ENCODE results near the gene VPS37D.
"Not testable (repeated sequence)": the region's sequence is repeated elsewhere in the genome, so short reads cannot be mapped to it uniquely, and the experiment has no call there.

The VPS37D gene

GRCh38 chr7:73706126-73707044 lies 38.8 kb downstream of the VPS37D start:
- peak; percentile 51 for DNase-seq

- DNase-seq = no peak
Measured at GRCh38 chr7:73707045-73707631, 39.5 kb downstream of the VPS37D start.

- DNase-seq = no peak
Measured at GRCh38 chr7:73708961-73709549, 41.4 kb downstream of the VPS37D start.

- DNase-seq = no peak
Measured at GRCh38 chr7:73712773-73713172, 45.1 kb downstream of the VPS37D start.

- not testable (repeated sequence) for DNase-seq
Measured at GRCh38 chr7:73713319-73713718, 45.7 kb downstream of the VPS37D start.

DNA sequence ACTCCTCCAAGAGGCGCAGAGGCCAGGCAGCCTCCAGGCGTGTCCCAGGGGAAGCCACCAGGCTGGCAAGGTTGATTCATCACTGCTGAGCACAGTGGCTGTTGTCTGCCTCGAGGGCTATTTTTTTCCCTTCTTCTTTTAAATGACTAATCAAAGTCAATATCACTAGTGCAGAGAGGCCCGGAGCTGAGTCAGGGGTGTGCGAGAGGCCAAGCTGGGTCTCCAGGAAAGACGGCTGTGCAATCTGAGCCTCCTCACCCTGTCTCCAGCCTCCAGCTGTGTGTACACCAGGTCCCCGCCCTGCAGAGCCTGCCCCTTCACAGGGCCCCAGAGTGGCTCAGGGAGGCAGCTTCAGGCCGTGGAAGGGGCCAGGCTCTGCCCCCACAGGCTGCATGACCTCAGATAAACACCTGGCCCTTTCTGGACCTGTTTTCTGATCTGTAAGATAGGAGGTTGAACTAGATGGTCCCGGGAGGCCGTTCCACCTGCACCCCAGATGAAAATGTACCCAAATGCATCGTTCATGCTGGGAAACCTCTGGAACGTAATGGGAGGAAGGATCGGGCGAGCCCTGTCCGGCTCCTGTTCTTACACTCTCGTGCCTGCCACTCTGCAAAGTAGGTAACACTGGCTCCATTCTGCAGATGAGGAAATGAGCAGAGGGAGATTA lies 48.2 kb downstream of the VPS37D start:
- peak; percentile 76 for DNase-seq

DNA sequence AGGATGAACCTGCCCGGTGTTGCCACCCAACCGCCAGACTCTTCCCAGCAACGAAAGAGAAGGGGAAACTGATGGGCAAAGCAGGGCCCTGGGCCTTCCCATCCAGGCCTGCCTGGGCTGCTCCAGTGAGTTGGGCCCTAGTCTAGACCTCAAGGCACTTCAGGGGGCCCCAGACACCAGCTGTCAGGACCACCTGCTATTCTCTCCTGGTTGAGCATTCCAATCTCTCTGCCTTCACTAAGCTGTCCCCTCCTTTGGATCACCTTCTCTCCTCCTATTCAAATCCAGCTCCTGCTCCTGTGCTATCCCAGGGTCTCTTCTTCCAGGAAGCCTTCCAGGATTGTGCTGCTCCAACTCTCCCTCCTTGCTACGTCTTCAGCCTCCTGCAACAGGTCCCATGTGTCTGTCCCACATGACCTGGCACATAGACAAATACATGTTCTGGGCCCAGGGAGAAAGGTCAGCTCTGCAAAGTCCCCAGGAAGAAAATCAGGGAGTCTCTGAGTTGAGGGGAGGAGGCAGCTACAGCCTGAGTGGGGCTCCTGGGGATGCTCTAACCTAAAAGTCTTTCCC lies 48.8 kb downstream of the VPS37D start:
- no peak for DNase-seq

DNA sequence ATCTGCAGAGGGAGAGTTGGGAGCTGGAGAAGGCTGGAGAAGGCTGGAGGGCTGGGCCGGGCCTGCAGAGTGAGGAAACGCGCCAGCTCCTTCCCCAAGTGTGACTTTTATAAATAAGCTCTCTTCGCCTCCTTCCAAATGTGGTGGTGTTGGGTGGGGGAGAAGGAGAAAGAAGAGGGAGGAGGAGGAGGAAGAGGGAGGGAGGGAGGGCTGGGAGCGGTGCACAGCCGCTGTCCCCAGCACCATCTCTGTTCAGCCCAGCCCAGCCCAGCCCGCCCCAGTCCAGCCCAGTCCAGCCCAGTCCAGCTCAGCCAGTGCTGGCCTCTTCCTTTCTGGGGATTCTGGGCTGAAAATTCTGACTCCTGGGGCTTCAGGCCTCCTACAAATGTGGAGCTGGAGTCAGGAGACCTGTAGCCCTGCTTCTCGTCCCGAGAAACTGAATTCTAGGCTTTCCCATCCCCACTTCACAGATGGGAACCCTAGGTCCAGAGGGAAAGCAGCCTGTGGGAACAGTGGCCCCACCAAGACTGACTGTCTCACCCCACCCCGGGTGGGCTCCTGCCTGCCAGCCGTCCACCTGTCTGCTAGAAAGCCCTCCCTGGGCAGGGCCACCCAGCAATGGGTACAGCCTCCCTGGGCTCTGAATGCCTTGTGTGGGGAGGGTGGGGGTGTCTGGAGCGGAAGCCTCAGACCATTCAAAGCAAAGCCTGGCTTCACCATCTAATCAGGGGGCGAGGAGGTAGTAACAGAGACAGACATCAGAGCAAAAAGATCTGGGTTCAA lies 49.6 kb downstream of the VPS37D start:
- DNase-seq = no peak

DNA sequence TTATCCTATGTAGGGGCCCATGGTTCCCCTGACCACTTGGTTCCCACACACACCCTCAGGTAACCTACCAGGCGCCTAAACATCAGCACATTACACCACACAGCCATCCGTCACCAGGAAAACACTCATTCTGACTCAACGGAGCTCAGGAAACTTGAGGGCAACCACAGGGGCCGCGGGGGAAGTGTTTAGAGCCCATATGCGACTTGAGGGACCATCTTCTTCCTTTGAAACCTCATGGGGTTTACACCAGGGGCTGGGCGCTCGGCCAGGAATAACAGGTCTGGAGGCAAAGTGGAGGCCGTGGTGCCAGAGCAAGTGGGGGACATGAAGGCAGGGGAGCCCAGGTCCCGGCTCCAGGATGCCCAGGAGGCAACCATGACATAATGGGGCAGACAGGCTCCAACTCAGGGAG lies 50.4 kb downstream of the VPS37D start:
- peak; percentile 85 for DNase-seq

GRCh38 chr7:73718438-73718881 lies 50.8 kb downstream of the VPS37D start:
- DNase-seq = no peak

GRCh38 chr7:73718905-73719805 lies 51.5 kb downstream of the VPS37D start, which contains the start of gene STX1A:
STX1A (minus strand) TSS chr7:73719669; CDS start chr7:73719631, 38 bp downstream.
- DNase-seq = peak; percentile 70

DNA sequence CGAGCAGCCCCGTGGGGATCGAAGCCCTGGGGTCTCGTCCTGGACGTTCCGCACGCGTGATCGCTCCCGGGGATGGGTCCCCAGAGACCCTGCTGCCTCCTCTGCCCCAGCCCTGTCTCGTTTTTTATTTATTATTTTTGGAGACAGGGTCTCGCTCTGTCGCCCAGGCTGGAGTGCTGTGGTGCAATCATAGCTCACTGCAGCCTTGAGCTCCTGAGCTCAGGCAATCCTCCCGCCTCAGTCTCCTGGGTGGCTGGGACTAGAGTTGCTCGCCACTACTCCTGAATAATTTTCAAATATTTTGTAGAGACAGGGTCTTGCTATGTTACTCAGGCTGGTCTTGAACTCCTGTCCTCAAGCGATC lies 52.2 kb downstream of the VPS37D start:
- no peak for DNase-seq

- not testable (repeated sequence) for DNase-seq
Measured at GRCh38 chr7:73720443-73720842, 52.8 kb downstream of the VPS37D start.

DNA sequence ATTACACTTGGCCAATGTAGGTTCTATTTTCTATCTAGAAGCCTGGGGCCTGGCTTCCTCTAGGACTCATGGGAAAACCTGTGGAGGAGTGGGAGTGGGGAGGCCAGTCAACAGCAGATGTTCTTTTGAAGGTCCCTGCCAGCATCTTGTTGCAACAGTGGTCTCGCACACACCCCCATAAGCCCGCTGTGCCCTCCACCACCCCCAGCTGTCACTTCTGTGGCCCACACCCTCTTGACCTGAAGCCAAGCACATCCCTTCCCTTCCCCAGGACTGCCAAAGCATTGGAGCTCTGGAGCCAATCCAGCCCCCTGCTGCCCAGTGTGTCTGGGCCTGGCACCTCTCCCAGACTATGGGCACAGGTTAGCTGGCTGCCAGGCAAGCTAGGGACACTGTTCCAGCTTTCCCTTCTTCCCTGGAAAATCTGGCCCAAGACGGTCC lies 53.8 kb downstream of the VPS37D start:
- no peak for DNase-seq

Data from stimulated activated CD4-positive, alpha-beta T cell treated with anti-CD3 and anti-CD28 coated beads, Interleukin-4, amount 100 ng/mL, for 24 hours (primary cell).